ENCODE measurements around the gene NEURL1.

DNA sequence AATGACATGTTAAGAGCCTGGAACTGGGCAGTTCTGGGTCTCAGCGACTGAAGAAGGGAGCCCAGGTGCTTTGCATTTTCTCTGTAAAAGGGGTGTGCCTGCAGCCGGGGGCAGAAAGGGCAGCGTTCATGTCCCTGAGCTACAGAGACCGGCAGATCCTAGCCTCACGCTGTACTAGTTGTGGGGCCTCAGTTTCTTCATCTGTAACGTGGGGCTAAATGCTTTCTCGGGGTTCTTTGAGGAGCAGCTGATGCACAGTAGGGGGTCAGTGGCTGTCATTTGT, 79.6 kb downstream of the NEURL1 start:
- no peak for TF ChIP-seq CTCF (IDR thresholded peaks at IDR 0.05)
- no peak for TF ChIP-seq POLR2A (IDR thresholded peaks at IDR 0.05)
